GM21447 (cell line): ENCODE measurements around the gene TAS2R38.
A peak's percentile ranks its signal among the peaks of the same experiment; 100 is the strongest.

Experiments used
- ATAC-seq: cut with Tn5 transposase; IDR thresholded peaks from one replicate; pipeline ENCODE4 v1.9.1; 2021; ENCODE audit not compliant: unreplicated experiment

Gene TAS2R38

DNA sequence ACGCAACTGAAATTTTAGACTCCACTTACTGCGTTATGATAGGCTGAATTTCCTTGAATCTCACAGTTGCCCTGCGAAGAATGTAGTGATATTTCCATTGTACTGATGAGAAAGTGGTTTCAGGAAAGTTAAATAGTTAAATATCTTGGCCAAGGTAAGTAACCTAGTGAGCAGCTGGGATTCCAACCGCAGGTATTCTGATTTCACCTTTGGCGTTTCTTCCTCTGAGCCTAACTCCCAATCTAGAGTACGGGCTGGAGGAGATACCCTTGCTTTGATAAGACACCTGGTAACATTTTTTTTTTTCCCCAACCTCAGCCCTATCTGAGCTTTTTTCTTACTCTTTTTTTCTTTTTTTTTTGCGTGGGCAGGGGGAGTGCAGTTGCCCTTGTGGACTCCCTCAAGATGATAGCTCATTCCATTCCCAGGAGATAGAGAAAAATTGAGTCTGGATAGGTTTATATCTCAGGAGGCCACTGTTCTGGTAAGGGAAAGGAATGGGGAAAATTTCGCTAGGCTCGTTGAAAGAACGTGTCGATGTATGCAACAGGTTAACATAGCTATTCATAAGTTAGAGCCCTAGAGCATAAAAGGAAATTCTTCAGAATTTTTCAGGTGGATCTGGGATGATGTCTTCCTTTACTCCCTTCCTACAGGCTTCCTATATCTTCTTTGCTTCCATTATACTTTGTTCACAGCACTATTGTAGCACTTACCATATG lies 3.1 kb upstream of the TAS2R38 start:
- no peak for ATAC-seq

DNA sequence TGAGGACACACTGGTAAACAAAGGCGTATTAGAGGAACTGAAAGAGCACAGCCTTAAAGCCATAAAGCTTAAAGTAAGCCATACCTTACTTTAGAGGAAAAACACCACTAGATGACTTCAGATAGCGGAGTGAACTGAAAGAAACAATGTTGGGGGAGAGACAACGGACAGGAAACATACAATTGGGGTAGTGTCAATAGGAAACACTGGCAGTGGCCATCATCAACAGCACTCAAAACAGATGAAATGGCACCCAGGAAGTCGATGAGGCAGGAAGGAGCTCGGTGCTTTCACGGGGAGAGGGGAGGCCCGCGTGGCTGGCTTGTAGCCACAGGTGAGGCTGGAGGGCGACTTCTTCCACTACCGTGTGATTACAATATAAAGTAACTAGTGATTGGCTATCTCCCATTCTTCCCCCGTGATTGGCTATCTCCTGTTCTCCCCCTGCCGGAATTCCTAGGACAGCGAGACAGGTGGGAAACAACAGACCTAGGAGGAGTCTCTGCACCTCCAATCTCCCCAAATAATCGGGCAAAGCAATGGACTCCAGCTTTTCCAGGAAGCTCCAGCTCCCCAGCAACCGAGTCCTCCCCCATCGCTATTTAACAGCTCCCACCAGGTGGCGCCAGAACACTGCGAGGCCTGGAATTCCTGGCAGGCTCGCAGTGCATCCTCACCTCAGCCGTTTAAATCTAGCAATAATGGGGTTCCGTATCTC lies 2.4 kb upstream of the TAS2R38 start:
- ATAC-seq: peak; percentile 77

DNA sequence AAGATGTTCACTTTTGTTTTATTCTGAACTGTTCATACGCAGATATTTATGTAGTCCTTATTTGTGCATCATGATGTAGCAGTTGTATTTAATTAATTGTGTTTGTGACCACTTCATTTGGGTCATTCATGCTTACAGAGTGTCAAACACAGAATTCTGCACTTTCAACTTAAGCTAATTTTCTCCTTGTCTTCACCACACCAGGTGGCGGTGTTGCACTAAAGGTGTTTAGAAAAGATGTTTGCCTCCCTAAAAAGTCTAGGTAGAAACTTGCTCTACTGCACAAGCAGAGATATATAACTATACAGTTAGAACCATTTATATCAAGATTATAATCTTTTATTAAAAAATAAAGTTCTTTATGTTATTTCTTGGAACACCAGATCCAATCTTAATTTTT lies 1.3 kb upstream of the TAS2R38 start:
- no peak for ATAC-seq

DNA sequence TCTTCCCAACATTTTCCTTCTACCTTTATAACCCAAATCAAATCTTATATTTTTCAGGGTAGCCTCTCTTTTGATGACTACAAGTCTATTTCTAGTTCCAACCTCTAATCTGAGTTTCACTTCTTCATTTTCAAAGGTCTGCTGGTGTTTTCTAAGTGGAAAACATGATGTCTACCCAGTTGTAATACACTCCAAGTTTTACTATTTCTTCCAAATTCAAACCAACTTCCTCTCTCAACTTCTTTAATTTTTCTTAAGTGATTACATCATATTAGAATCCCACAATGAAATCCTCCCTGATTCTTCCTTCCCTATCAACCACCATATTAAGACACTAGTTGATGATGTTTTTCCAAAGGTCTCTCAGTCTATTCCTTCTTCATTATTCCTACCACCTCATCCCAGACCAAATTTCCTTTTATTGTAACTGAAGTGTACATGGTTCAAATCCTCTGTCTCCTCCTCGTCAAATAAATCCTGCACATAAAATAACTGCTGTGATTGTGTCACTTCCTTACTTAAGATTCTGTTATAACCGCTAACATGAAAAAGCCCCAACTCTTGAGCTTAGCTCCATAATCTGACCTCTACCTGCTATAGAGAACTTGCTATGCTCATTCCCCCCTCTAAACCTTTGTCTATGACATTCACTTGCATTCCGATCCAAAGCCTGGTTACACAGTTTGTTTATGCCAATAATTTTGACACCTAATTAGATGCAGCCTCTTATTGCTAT lies 12.7 kb downstream of the TAS2R38 start:
- peak; percentile 92 for ATAC-seq

DNA sequence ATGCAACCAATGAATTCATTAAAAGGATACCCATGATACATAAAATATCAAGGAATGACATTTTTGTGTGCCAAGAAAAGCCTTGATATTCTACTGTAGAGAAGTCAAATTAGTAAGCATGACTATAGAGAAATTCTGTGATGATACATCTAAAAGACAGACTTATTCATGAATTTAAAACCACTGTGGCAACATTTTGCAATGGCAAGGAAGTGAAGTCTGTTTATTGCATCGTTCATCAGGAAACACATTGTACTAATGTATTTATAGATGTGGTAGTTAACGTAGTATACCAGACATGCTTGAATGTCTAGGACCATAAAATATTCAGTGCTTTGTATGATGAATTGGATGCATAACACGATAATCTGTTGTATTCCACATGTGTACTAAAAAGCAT lies 17.5 kb downstream of the TAS2R38 start:
- no peak for ATAC-seq

DNA sequence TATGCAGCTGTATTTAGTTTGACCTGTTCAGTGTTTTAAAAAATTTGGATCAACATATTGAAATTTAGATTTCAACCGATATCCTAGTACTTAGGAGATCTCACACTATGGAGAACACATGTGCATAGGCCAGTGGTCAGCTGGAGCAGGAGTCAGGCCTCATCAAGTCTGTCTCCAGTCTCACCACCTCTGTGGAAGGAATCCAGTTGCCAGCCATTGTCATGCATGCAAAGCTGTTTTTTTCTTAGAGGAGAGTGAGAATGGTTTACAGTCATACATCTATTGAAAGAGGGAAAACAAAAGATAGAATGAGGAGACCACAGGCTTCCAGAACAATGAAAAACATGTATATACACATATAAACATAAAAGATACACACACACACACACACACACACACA lies 19.2 kb downstream of the TAS2R38 start:
- ATAC-seq: no peak

DNA sequence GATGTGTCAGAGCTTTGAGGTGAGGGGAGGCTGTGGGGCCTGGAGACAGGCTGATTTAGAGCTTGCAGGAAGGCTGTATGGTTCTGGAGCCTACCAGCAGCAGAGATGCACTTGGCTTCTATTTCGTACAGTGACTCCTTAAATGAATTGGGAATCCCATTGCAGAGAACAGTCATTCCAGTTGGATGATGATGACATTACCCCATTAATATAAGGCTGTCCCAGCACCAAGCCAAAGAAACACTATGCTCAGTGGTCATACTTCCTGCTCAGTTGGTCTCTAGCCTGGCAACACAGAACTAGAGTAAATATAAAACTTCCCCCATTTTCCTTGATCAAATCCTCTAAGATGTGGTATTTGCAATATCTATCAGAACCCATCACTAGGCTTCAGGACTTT lies 21.1 kb downstream of the TAS2R38 start:
- no peak for ATAC-seq

DNA sequence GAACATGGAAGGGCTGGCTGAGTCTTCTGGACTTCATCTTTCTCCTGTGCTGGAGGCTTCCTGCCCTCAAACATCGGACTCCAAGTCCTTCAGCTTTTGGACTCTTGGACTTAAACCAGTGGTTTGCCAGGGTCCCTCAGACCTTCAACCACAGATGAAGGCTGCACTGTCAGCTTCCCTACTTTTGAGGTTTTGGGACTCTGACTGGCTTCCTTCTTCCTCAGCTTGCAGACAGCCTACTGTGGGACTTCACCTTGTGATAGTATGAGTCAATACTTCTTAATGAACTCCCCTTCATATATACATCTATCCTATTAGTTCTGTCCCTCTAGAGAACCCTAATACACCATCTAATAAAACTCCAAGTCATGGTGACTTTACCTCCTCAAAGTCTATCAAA lies 22.8 kb downstream of the TAS2R38 start:
- no peak for ATAC-seq

DNA sequence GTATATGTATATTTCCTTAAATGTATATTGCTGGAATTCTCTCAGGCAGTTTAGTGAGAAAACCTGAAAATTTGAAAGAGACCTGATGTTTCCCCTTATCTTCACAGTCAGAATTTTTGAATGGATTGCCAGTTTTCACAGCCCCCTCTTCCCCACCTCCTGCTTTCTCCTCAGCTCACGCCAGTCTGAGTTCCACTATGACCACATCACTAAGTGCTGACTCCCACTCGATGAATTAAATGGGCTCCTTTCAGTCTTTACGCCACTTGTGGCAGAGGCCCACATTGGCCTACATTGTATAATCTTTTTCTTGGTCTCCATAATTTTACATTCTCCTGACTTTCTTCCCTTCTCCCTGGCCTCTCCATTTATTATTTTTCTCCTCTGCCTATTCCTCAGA lies 23.7 kb downstream of the TAS2R38 start:
- no peak for ATAC-seq

DNA sequence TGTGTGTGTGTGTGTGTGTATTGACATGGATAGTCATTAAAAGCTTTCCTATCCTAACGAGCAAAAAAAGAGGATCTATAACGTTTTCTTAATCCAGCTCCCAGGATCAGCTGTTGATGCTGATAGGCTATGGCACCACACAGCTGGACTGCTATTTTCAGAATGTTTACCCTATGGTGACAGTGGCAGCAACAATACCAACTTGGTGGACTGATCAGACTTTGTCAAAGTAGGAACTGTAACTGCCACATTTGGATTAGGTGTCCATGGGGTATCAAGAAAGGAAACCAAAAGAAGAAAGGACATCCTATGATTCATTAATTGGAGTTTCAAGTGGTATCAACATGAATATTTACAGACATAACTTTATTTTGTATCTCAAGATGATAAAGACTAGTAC lies 24.1 kb downstream of the TAS2R38 start:
- ATAC-seq: no peak

DNA sequence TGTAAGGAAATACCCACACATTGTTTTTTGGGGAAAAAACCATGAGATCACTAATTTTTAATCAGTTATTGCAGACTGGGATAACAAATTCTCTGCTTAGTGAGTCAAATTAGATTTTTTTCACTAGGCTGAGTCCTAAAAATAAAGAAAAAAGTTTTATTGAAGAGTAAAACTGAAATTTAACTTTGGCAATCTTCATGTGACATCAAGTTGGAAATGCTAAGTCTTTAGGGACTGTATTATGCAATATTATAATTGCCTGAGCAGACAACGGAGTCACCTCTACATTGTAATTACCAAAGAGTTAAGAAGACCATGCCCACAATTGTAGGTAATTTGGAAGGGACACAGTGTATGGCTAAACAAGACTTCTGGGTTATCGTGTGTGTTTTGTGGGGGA lies 24.6 kb downstream of the TAS2R38 start:
- no peak for ATAC-seq

DNA sequence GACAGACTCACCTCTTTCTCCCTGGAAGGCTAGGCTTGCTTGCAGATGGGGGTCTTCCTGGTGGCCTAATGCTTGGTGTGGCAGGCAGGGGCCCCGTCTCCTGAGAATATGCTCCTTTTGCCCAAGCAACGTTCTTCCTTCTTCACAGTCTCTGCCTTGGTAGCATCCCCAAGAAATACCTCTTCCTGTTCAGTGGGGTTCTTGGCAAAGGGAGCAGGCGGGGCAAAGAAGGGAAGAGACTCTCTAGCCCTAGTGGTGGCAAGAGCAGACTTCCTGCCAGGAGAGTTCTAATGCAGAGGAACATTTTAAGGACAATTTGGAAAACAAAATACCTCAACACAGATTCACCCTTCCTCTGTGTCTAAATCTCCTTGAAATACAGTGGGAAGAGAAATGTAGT lies 26.8 kb downstream of the TAS2R38 start, which contains the start of gene CLEC5A:
CLEC5A (minus strand) TSS at position 179 of the 400 bp plus-strand sequence. CDS start 682 bp downstream, outside the sequence.
- no peak for ATAC-seq

DNA sequence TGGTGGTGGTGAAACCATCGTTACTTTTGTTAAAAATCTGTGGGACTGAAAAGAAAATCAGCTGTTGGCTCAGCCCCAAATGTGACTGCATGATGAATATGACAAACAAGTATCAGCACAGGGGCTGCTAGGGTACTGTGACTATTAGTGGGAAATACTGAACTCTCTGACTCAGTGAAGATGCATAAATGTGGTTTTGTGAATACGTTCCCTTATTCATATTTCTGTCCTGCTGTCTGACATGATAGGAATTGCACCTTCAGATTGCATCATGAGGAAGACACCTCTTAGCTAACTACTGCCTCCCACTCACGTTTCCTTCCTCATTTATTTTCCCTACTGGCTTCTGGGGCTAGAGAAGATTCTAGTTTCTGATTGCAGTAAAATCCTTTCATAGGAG lies 28.2 kb downstream of the TAS2R38 start:
- ATAC-seq: no peak

DNA sequence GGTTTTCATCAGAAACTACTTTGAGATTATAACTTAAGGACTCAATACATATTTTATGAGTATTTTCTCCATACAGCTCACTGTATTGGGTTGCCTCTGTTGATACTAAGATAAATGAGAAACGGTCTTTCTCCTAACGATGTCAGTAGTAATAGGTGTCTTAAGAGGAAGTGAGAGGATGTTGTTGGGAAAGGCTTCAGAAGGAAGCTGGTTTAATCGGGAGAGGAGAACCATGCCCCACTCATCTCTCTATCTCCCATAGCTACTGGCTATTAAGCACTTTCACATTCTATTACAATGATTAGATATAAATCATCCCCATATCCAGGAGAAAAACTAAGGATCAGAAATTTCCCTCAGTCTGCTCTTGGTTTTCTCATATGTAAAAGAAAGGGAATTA lies 28.8 kb downstream of the TAS2R38 start:
- no peak for ATAC-seq

DNA sequence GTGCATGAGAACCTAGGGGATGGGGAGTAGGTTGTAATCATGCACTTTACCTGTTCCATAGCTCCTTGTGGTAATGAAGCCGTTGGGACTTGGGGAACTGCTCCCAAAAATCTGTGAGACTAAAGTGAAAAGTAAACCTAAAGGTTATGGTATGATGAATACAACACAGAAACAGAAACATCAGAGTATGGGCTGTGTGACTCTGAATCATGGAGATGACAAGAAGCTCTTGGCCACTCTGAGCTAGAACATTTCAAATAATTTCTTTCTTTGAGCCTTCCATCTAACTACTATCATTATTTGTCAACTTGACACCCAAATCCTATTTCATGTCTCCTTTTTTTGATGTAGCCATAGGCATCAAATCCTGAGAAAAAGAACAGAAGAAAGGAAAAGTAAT lies 29.7 kb downstream of the TAS2R38 start:
- ATAC-seq: no peak

DNA sequence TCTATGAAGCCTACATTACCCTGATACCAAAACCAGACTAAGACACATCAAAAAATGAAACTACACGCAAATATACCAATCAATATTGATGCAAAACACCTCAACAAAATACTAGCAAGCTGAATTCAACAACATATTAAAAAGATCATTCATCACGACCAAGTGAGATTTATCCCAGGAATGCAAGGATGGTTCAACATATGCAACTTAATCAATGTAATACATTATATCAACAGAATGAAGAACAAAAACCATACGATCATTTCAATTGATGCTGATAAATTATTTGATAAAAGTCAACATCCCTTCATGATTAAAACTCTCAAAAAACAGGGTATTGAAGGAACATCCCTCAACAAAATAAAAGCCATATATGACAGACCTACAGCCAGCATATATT lies 32.5 kb downstream of the TAS2R38 start:
- no peak for ATAC-seq

DNA sequence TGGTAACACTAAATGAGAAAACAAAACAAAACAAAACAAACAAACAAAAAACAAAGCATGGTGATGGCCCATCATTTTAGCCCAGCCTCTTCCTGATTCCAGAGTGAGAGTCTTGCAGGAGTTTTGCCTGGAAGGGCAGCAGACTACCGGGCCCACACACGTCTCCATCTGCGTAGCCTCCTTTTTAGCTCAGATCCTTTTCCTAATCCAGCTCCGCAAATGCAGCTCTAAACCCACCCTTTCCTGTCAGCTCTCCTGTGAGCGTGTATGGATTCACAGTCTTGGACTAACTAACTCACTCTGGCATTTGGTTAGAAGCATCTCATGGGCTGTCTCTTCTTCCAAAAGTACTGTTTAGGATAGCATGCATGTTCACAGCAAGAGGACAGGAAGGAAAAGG lies 43.4 kb downstream of the TAS2R38 start:
- no peak for ATAC-seq

DNA sequence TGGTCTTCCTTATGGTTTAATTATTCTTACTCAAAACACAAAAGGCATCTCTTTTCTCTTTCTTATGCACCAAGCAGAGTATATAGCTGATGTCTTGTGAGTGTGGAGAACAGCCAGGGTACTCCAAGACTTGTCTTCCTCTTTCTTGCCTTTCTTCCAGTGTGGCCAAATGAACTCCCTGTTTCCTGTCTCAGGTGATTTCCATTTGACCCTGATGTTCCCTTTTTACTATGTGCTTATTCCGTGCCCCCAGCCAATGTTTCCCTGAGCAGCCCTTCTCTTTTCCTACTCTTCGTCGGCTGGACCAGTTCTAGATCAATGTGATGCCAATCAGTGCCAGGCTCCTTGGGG lies 44.8 kb downstream of the TAS2R38 start:
- ATAC-seq: no peak

DNA sequence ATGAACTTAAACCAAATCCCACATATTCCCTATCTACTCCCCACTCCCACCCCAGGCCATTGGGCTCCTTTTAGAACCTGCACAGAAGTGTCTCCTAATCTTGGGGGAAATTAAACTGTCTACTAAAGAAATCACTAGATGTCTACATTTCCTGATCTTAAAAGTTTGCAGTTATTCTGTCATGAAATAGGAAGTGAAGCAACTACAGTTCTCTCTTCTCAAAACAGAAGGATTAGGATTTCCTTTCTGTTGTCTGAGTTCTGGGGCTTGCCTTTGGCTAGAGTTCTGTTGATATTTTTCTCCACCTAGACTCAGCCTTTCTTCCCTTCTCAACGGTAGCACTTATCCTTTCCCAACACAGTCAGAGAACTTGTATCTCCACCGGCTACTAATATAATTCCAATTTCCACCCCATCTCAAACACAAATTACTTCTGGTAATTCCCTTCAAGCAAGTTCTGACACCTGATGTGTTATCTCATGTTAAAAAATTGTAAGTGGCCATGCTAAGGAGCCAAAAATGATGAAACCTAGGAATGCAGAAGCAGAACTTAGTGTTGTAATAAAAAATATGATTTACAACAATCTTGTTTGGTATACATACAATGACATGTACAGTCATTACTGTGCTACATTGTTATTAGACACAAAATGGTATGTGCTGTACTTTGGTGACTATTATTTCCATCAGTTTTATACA lies 45.3 kb downstream of the TAS2R38 start:
- ATAC-seq: no peak
